GF-D8 (cell line): ENCODE results near the gene NDRG3.
"Not testable (repeated sequence)": the region's sequence is repeated elsewhere in the genome, so short reads cannot be mapped to it uniquely, and the experiment has no call there.

Source experiments
- DNase-seq: peaks from one replicate; lab custom pipeline; 2025; lab: John Stamatoyannopoulos, UW

NDRG3 gene

GRCh38 chr20:36644706-36645095, 101.2 kb downstream of the NDRG3 start:
- DNase-seq, result no peak

GRCh38 chr20:36644032-36644705, 101.7 kb downstream of the NDRG3 start:
- no peak for DNase-seq

GRCh38 chr20:36642136-36642535, 103.8 kb downstream of the NDRG3 start:
- DNase-seq, result no peak

- no peak for DNase-seq
Observed at GRCh38 chr20:36641506-36641843, 104.4 kb downstream of the NDRG3 start.

GRCh38 chr20:36638876-36639400, 107.0 kb downstream of the NDRG3 start:
- DNase-seq, result not testable (repeated sequence)

GRCh38 chr20:36634342-36634741, 111.5 kb downstream of the NDRG3 start:
- no peak for DNase-seq

- no peak for DNase-seq
Observed at GRCh38 chr20:36633285-36633772, 112.6 kb downstream of the NDRG3 start.

- DNase-seq, result no peak
Observed at GRCh38 chr20:36632487-36633284, 113.2 kb downstream of the NDRG3 start.

GRCh38 chr20:36632147-36632486, 113.8 kb downstream of the NDRG3 start:
- no peak for DNase-seq

- DNase-seq, result no peak
Observed at GRCh38 chr20:36631646-36632045, 114.2 kb downstream of the NDRG3 start.

- no peak for DNase-seq
Observed at GRCh38 chr20:36629719-36630681, 115.9 kb downstream of the NDRG3 start.

GRCh38 chr20:36628076-36628475, 117.8 kb downstream of the NDRG3 start:
- no peak for DNase-seq

- no peak for DNase-seq
Observed at GRCh38 chr20:36624944-36625324, 121.0 kb downstream of the NDRG3 start.

GRCh38 chr20:36624068-36624943, 121.6 kb downstream of the NDRG3 start:
- DNase-seq, result no peak

- DNase-seq, result no peak
Observed at GRCh38 chr20:36623444-36623843, 122.4 kb downstream of the NDRG3 start.

GRCh38 chr20:36620917-36621316, 125.0 kb downstream of the NDRG3 start:
- DNase-seq, result no peak

GRCh38 chr20:36614781-36615557, 130.9 kb downstream of the NDRG3 start:
- DNase-seq, result no peak

- no peak for DNase-seq
Observed at GRCh38 chr20:36613974-36614373, 131.9 kb downstream of the NDRG3 start.

GRCh38 chr20:36611625-36612024, 134.3 kb downstream of the NDRG3 start:
- DNase-seq, result no peak

- not testable (repeated sequence) for DNase-seq
Observed at GRCh38 chr20:36608388-36608728, 137.5 kb downstream of the NDRG3 start.
